ENCODE data around the gene GARRE1.
"Not testable (repeated sequence)": the region's sequence is repeated elsewhere in the genome, so short reads cannot be mapped to it uniquely, and the experiment has no call there.

Gene GARRE1

GRCh38 chr19:34231439-34231838 lies 22.9 kb upstream of the GARRE1 start:
- DNase-seq (ENCODE audit: low read depth), result no peak

GRCh38 chr19:34232566-34233481 lies 21.5 kb upstream of the GARRE1 start:
- peak; percentile 94 for DNase-seq (ENCODE audit: low read depth)

GRCh38 chr19:34235425-34235940 lies 18.9 kb upstream of the GARRE1 start:
- DNase-seq (ENCODE audit: low read depth), result no peak

GRCh38 chr19:34236035-34236987 lies 18.0 kb upstream of the GARRE1 start:
- DNase-seq (ENCODE audit: low read depth), result no peak

GRCh38 chr19:34237283-34237682 lies 17.1 kb upstream of the GARRE1 start:
- DNase-seq (ENCODE audit: low read depth), result no peak

- DNase-seq (ENCODE audit: low read depth), result no peak
Observed at GRCh38 chr19:34237939-34238338, 16.4 kb upstream of the GARRE1 start.

- no peak for DNase-seq (ENCODE audit: low read depth)
Observed at GRCh38 chr19:34241513-34242337, 12.6 kb upstream of the GARRE1 start.

GRCh38 chr19:34243138-34243875 lies 11.0 kb upstream of the GARRE1 start:
- DNase-seq (ENCODE audit: low read depth), result not testable (repeated sequence)

GRCh38 chr19:34243876-34244578 lies 10.3 kb upstream of the GARRE1 start:
- no peak for DNase-seq (ENCODE audit: low read depth)

- DNase-seq (ENCODE audit: low read depth), result no peak
Observed at GRCh38 chr19:34244611-34245299, 9.6 kb upstream of the GARRE1 start.

- no peak for DNase-seq (ENCODE audit: low read depth)
Observed at GRCh38 chr19:34246340-34246739, 8.0 kb upstream of the GARRE1 start.

DNA sequence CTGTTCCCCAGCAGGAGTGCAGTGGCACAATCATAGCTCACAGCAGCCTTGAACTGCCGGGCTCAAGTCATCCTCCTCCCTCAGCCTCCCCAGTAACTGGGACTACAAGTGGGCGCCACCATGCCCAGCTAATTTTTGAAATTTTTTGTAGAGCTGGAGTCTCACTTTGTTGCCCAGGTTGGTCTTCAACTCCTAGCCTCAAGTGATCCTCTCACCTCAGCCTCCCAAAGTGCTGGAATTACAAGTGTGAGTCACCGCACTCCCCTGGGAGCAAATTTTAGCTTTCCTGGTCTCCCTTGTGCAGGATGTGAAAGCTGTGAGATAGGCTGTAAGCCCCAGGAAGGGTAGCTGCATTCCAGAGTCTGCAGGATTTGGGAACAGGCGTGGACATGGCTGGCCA lies 5.4 kb upstream of the GARRE1 start:
- no peak for DNase-seq (ENCODE audit: low read depth)

DNA sequence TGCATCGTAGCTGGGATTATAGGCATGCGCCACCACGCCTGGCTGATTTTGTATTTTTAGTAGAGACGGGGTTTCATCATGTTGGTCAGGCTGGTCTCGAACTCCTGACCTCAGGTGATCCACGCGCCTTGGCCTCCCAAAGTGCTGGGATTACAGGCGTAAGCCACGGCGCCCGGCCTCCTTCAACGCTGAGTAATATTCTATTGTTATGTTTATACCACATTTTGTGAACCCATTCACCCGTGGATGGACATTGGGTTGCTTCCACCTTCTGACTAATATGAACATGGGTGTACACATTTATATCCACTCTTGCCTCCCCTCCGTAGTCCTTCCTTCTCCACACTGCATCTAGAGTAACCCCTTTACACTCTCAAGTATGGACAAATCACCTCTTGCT lies 1.2 kb upstream of the GARRE1 start:
- not testable (repeated sequence) for DNase-seq (ENCODE audit: low read depth)

DNA sequence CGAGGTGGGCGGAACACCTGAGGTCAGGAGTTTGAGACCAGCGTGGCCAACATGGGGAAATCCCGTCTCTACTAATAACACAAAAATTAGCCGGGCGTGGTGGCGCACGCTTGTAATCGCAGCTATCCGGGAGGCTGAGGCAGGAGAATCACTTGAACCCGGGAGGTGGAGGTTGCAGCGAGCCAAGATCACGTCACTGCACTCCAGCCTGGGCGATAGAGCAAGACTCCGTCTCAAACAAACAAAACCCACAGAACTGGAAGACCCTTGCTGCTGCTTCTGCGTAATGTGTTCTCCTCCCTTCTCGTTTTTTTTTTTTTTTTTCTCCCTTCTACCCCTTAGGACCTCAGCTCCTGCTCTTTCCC lies 691 bp upstream of the GARRE1 start:
- DNase-seq (ENCODE audit: low read depth), result not testable (repeated sequence)

- no peak for DNase-seq (ENCODE audit: low read depth)
Observed at GRCh38 chr19:34254698-34255432, 511 bp downstream of the GARRE1 start.

GRCh38 chr19:34255546-34255945 lies 1.2 kb downstream of the GARRE1 start:
- no peak for DNase-seq (ENCODE audit: low read depth)

- no peak for DNase-seq (ENCODE audit: low read depth)
Observed at GRCh38 chr19:34256835-34257558, 2.6 kb downstream of the GARRE1 start.

GRCh38 chr19:34257559-34257924 lies 3.2 kb downstream of the GARRE1 start:
- no peak for DNase-seq (ENCODE audit: low read depth)
